Tibial nerve (tissue), 4 donors: ENCODE results near the gene CTNNA1. TPM values are rescaled to one million over a fixed set of nuclear protein-coding genes. Genes with fewer than 3 reads are reported as not detected.
A peak's percentile ranks its signal among the peaks of the same experiment; 100 is the strongest.

ENCODE experiments used
- DNase-seq, 2 donors: peaks; one replicate each; pipeline ENCODE4 v3.0.0-alpha.2; 2019; ENCODE audit warnings: low spot score in 2 of 2
- H3K27ac ChIP-seq, 4 donors: fragments of 200-600 bp; sonication (generic) in 3 of 4; one replicate each; pipeline ENCODE4 v1.5.1; 2017 to 2019; ENCODE audit warnings: mild to moderate bottlenecking in 1 of 4
- H3K27me3 ChIP-seq, 2 donors: fragments of 200-600 bp; sonication (generic) in 1 of 2; one replicate each; pipeline versions ENCODE4 v1.5.1 to v1.6.0; 2017 to 2019
- H3K36me3 ChIP-seq, 3 donors: fragments of 200-600 bp; sonication (generic); one replicate each; pipeline ENCODE4 v1.5.1; 2018 to 2019
- H3K4me1 ChIP-seq, 4 donors: fragments of 200-600 bp; sonication (generic) in 3 of 4; one replicate each; pipeline ENCODE4 v1.5.1; 2017 to 2019
- H3K4me3 ChIP-seq, 4 donors: fragments of 200-600 bp; sonication (generic) in 3 of 4; one replicate each; pipeline ENCODE4 v1.5.1; 2017 to 2019; ENCODE audit warnings: mild to moderate bottlenecking in 1 of 4, moderate library complexity in 1 of 4
- H3K9me3 ChIP-seq, 4 donors: fragments of 200-600 bp; sonication (generic) in 3 of 4; one replicate each; pipeline ENCODE4 v1.5.1; 2017 to 2019
- CTCF ChIP-seq, 5 experiments: fragments of 200-600 bp in 3 of 5; fragments of 450-650 bp in 2 of 5; sonication (generic) in 3 of 5; IDR thresholded peaks; one replicate each; pipeline ENCODE4 v1.5.1; 2016 to 2019; ENCODE audit warnings: antibody characterized with exemption in 5 of 5, mild to moderate bottlenecking in 3 of 5, moderate library complexity in 2 of 5
- EP300 ChIP-seq, 2 donors: sonication (generic); formaldehyde crosslinking; IDR thresholded peaks; one replicate each; pipeline ENCODE4 v1.6.1; 2017; ENCODE audit warnings: antibody characterized with exemption in 2 of 2, mild to moderate bottlenecking in 1 of 2
- POLR2A ChIP-seq, 2 donors: fragments of 450-650 bp; IDR thresholded peaks; one replicate each; pipeline ENCODE4 v1.6.1; 2017; ENCODE audit warnings: antibody characterized with exemption in 2 of 2, mild to moderate bottlenecking in 2 of 2, moderate library complexity in 2 of 2
- WGBS, 2 donors: methylation state at CpG; one replicate each; pipeline ENCODE4 v1.1.5; 2018; 5-methylcytosine and 5-hydroxymethylcytosine counted together
- total RNA-seq, 4 donors: library from RNA; depleted of rRNA; stranded (reverse); fragments of >200 nt; gene quantifications; one replicate each; pipeline ENCODE4 v1.1.0, GENCODE V29; 2016

Gene CTNNA1
- total RNA-seq, 4 donors from 2014 or later = 292 to 447 (median 321) TPM

- Histone ChIP-seq H3K9me3 (no peaks in the 10 kb centered on the region), H3K27ac (no peak overlapping the region), H3K4me1 (peaks cover 0 to 3% (median 0%) of the 10 kb centered on the region in 4 donors), H3K4me3 (no peak overlapping the region), H3K36me3 (peaks cover 0 to 71% (median 17%) of the 10 kb centered on the region in 3 donors), H3K27me3 (no peaks in the 10 kb centered on the region)
- no peak for DNase-seq
- TF ChIP-seq CTCF (IDR thresholded peaks at IDR 0.05) (no peak), EP300 (IDR thresholded peaks at IDR 0.05) (no peak), POLR2A (IDR thresholded peaks at IDR 0.05) (no peak)
Measured at GRCh38 chr5:138890644-138891043, 137.4 kb downstream of the CTNNA1 start.

GRCh38 chr5:138895918-138896317 lies 142.7 kb downstream of the CTNNA1 start:
- no peak overlapping the region for H3K27ac ChIP-seq
- TF ChIP-seq CTCF (IDR thresholded peaks at IDR 0.05) (no peak), POLR2A (IDR thresholded peaks at IDR 0.05) (no peak), EP300 (IDR thresholded peaks at IDR 0.05) (no peak)
- H3K9me3 ChIP-seq = no peaks in the 10 kb centered on the region
- no peaks in the 10 kb centered on the region for H3K27me3 ChIP-seq
- no peak for DNase-seq
- peaks cover 0 to 42% (median 3%) of the 10 kb centered on the region in 3 donors for H3K36me3 ChIP-seq
- WGBS, 2 donors = 51 to 62% methylated on average over 1 of the region's 1 CpG
- H3K4me3 ChIP-seq = no peak overlapping the region
- peaks cover 0 to 25% (median 0%) of the 10 kb centered on the region in 4 donors for H3K4me1 ChIP-seq

- no peak for DNase-seq
- no peak overlapping the region for H3K27ac ChIP-seq
- H3K4me3 ChIP-seq = no peak overlapping the region
- TF ChIP-seq CTCF (IDR thresholded peaks at IDR 0.05) = no peak
- TF ChIP-seq POLR2A (IDR thresholded peaks at IDR 0.05) = no peak
- TF ChIP-seq EP300 (IDR thresholded peaks at IDR 0.05) = no peak
- H3K36me3 ChIP-seq = peaks cover 0 to 33% (median 2%) of the 10 kb centered on the region in 3 donors
- peaks cover 0 to 30% (median 0%) of the 10 kb centered on the region in 4 donors for H3K4me1 ChIP-seq
- WGBS, 2 donors = 98 to 100% methylated on average over 1 of the region's 1 CpG
- H3K27me3 ChIP-seq = no peaks in the 10 kb centered on the region
- H3K9me3 ChIP-seq = no peaks in the 10 kb centered on the region
Measured at GRCh38 chr5:138898299-138898698, 145.1 kb downstream of the CTNNA1 start.

- H3K4me3 ChIP-seq = no peak overlapping the region
- H3K27me3 ChIP-seq = no peaks in the 10 kb centered on the region
- H3K36me3 ChIP-seq = peaks cover 0 to 34% (median 2%) of the 10 kb centered on the region in 3 donors
- no peaks in the 10 kb centered on the region for H3K9me3 ChIP-seq
- DNase-seq = no peak
- TF ChIP-seq EP300 (IDR thresholded peaks at IDR 0.05) (no peak), POLR2A (IDR thresholded peaks at IDR 0.05) (no peak), CTCF (IDR thresholded peaks at IDR 0.05) (no peak)
- H3K27ac ChIP-seq = no peak overlapping the region
- 83 to 88% methylated on average over 2 of the region's 2 CpGs for WGBS, 2 donors
- peaks cover 0 to 30% (median 0%) of the 10 kb centered on the region in 4 donors for H3K4me1 ChIP-seq
Measured at GRCh38 chr5:138898742-138899141, 145.5 kb downstream of the CTNNA1 start.

- Histone ChIP-seq H3K27me3 (no peaks in the 10 kb centered on the region), H3K27ac (peak overlapping the region in 1 of 4 donors; percentile 41), H3K4me1 (peaks cover 0 to 30% (median 0%) of the 10 kb centered on the region in 4 donors), H3K4me3 (no peak overlapping the region), H3K36me3 (peaks cover 0 to 49% (median 2%) of the 10 kb centered on the region in 3 donors), H3K9me3 (no peaks in the 10 kb centered on the region)
- no peak for DNase-seq
- TF ChIP-seq POLR2A (IDR thresholded peaks at IDR 0.05) = no peak
- no peak for TF ChIP-seq CTCF (IDR thresholded peaks at IDR 0.05)
- TF ChIP-seq EP300 (IDR thresholded peaks at IDR 0.05) = no peak
- WGBS, 2 donors = 74 to 76% methylated on average over 6 of the region's 6 CpGs
Measured at GRCh38 chr5:138900281-138900965, 147.2 kb downstream of the CTNNA1 start.
